Gastroesophageal sphincter (tissue), 3 donors: ENCODE data around the gene FABP7.

ENCODE experiments used
- CTCF ChIP-seq, 4 experiments: fragments of 200-600 bp in 2 of 4; fragments of 450-650 bp in 2 of 4; sonication (generic) in 1 of 4; IDR thresholded peaks; one replicate each; pipeline ENCODE4 v1.5.1; 2017 to 2019; ENCODE audit warnings: antibody characterized with exemption in 4 of 4, mild to moderate bottlenecking in 2 of 4, moderate library complexity in 2 of 4
- EP300 ChIP-seq: sonication (generic); formaldehyde crosslinking; IDR thresholded peaks from one replicate; pipeline ENCODE4 v1.6.1; 2017; ENCODE audit warnings: antibody characterized with exemption, mild to moderate bottlenecking
- POLR2A ChIP-seq, 2 donors: fragments of 450-650 bp; IDR thresholded peaks; one replicate each; pipeline ENCODE4 v1.6.1; 2017; ENCODE audit warnings: antibody characterized with exemption in 2 of 2, mild to moderate bottlenecking in 2 of 2, moderate library complexity in 1 of 2
- POLR2AphosphoS5 ChIP-seq: sonication (generic); formaldehyde crosslinking; IDR thresholded peaks from one replicate; pipeline ENCODE4 v1.6.1; 2017; ENCODE audit warnings: antibody characterized with exemption

- TF ChIP-seq POLR2AphosphoS5 = no peak
- no peak for TF ChIP-seq CTCF (IDR thresholded peaks at IDR 0.05)
- TF ChIP-seq EP300 = no peak
- no peak for TF ChIP-seq POLR2A (IDR thresholded peaks at IDR 0.05)
These were observed 42.9 kb upstream of the FABP7 start for GRCh38 chr6:122736616-122737015.
